Loucy (cell line): Measurements from ENCODE around the gene CD4.

ENCODE experiments used
- H2AFZ ChIP-seq: fragments of 200-600 bp; sonication (generic); 2 replicates; pipeline ENCODE4 v1.6.0; 2016; ENCODE audit warnings: antibody characterized with exemption, mild to moderate bottlenecking, low read length, moderate library complexity
- H3F3A ChIP-seq: fragments of 200-600 bp; 2 replicates; pipeline ENCODE4 v1.6.0; 2016; ENCODE audit warnings: antibody characterized with exemption, low read depth, mild to moderate bottlenecking
- H3K27me3 ChIP-seq: fragments of 200-600 bp; sonication (generic); 2 replicates; pipeline ENCODE4 v1.6.1; 2014; ENCODE audit warnings: low read length, mild to moderate bottlenecking; ENCODE audit not compliant: insufficient read depth, poor library complexity, severe bottlenecking
- H3K36me3 ChIP-seq: fragments of 200-600 bp; sonication (generic); 2 replicates; pipeline ENCODE4 v1.6.1; 2016; ENCODE audit warnings: low read length; ENCODE audit not compliant: insufficient read depth
- H3K4me1 ChIP-seq: fragments of 200-600 bp; sonication (generic); 2 replicates; pipeline ENCODE4 v1.5.1; 2014; ENCODE audit warnings: low read length, mild to moderate bottlenecking; ENCODE audit not compliant: insufficient read depth, poor library complexity, severe bottlenecking
- H3K4me2 ChIP-seq: fragments of 200-600 bp; sonication (generic); 2 replicates; pipeline ENCODE4 v1.6.0; 2014; ENCODE audit warnings: antibody characterized with exemption, low read length, low read depth, mild to moderate bottlenecking; ENCODE audit not compliant: poor library complexity, severe bottlenecking
- H3K4me3 ChIP-seq: fragments of 200-600 bp; sonication (generic); 2 replicates; pipeline ENCODE4 v1.5.1; 2014; ENCODE audit warnings: low read length, mild to moderate bottlenecking, mixed read lengths; ENCODE audit not compliant: poor library complexity, severe bottlenecking
- H3K79me2 ChIP-seq: fragments of 200-600 bp; sonication (generic); 2 replicates; pipeline ENCODE4 v1.6.1; 2014; ENCODE audit warnings: low read length; ENCODE audit not compliant: insufficient read depth
- H3K9ac ChIP-seq: fragments of 200-600 bp; sonication (generic); 2 replicates; pipeline ENCODE4 v1.6.0; 2014; ENCODE audit warnings: mild to moderate bottlenecking, low read depth, low read length, moderate library complexity; ENCODE audit not compliant: poor library complexity, severe bottlenecking
- H3K9me2 ChIP-seq: fragments of 200-600 bp; sonication (generic); replicated peaks from 2 replicates; pipeline ENCODE4 v1.6.1; 2016; ENCODE audit warnings: low read depth, low read length, mixed read lengths
- H3K9me3 ChIP-seq: fragments of 200-600 bp; sonication (generic); 2 replicates; pipeline ENCODE4 v1.6.1; 2014; ENCODE audit warnings: mild to moderate bottlenecking, antibody characterized with exemption, low read length, low read depth; ENCODE audit not compliant: insufficient read depth
- H4K20me1 ChIP-seq: fragments of 200-600 bp; sonication (generic); 2 replicates; pipeline ENCODE4 v1.6.0; 2014; ENCODE audit warnings: antibody characterized with exemption, low read length, mild to moderate bottlenecking; ENCODE audit not compliant: insufficient read depth, poor library complexity, severe bottlenecking
- CTCF ChIP-seq: fragments of 200-600 bp; sonication (generic); conservative IDR thresholded peaks from 2 replicates; pipeline ENCODE4 v1.5.1; 2014; ENCODE audit warnings: mild to moderate bottlenecking, antibody characterized with exemption, low read length
- EZH2phosphoT487 ChIP-seq: fragments of 200-600 bp; IDR thresholded peaks from 2 replicates; pipeline ENCODE4 v1.6.1; 2018; ENCODE audit warnings: antibody characterized with exemption, mild to moderate bottlenecking, moderate library complexity, borderline replicate concordance

The CD4 gene

DNA sequence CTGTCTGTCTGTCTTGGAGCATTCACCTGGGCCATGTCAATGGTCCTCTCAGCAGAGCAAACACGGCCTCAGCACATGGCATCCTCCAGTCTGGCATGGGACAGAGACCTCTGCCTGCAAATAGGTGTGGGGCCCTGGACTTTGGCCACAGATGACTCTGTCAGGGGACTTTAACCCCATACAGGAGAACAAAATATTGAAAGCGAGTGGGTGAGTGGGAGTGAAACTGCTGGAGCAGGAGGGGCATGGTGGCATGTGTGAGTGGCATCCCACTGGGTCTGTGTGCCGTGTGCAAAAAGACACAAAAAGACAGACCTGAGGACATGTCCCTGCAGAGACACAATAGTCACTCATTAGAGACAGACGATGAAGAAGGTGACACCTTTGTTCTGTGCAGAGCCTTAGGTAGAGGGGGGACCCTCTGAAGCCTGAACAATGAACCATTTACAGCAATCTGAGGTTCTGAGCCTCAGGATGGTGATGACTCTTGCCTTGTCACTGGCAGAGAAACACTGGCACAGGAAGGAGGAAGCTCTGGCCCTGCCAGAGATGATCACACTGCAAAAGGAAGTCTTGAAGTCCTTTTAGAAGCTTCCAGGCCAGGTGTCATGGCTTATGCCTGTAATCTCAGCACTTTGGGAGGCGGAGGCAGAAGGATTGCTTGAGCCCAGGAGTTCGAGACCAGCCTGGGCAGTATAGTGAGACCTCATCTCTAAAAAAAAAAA is 9.5 kb upstream of the CD4 start:
- H3K4me1 ChIP-seq = peaks cover 4% of the 10 kb centered on the region
- no peak overlapping the region for H3K4me2 ChIP-seq
- no peaks in the 10 kb centered on the region for H3K9me2 ChIP-seq
- no peaks in the 10 kb centered on the region for H3K79me2 ChIP-seq
- no peak overlapping the region for H3K9ac ChIP-seq
- no peaks in the 10 kb centered on the region for H3K9me3 ChIP-seq
- H3K4me3 ChIP-seq = no peak overlapping the region
- H2AFZ ChIP-seq = no peak overlapping the region
- no peaks in the 10 kb centered on the region for H3K27me3 ChIP-seq
- H4K20me1 ChIP-seq = no peaks in the 10 kb centered on the region
- H3K36me3 ChIP-seq = no peaks in the 10 kb centered on the region
- no peaks in the 10 kb centered on the region for H3F3A ChIP-seq
- TF ChIP-seq EZH2phosphoT487 = no peak
- no peak for TF ChIP-seq CTCF

DNA sequence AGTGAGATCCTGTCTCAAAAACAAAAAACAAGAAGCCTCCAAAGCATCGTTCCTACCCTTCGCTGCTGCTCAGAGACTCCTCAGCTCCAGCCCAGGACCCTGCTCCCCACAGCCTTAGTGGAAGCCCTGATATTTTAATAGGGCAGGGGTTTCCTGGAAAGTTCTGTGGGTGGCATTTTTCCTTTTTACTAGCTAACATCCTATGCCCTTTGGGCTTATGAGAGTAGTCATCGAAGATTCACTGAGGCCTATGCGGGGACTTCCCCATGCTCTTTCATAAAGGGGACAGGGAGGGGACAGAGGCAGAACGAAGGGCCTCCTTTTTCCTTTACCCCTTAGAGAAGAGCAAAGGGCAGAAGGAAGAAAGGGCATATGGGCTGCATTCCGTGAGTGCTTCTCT is 8.8 kb upstream of the CD4 start:
- H3K9ac ChIP-seq = no peak overlapping the region
- no peak overlapping the region for H3K4me3 ChIP-seq
- H3K36me3 ChIP-seq = no peaks in the 10 kb centered on the region
- no peaks in the 10 kb centered on the region for H3K79me2 ChIP-seq
- H4K20me1 ChIP-seq = no peaks in the 10 kb centered on the region
- no peaks in the 10 kb centered on the region for H3F3A ChIP-seq
- peaks cover 4% of the 10 kb centered on the region for H3K4me1 ChIP-seq
- no peak for TF ChIP-seq EZH2phosphoT487
- no peak for TF ChIP-seq CTCF
- H2AFZ ChIP-seq = no peak overlapping the region
- H3K27me3 ChIP-seq = no peaks in the 10 kb centered on the region
- H3K9me2 ChIP-seq = no peaks in the 10 kb centered on the region
- H3K4me2 ChIP-seq = no peak overlapping the region
- no peaks in the 10 kb centered on the region for H3K9me3 ChIP-seq

DNA sequence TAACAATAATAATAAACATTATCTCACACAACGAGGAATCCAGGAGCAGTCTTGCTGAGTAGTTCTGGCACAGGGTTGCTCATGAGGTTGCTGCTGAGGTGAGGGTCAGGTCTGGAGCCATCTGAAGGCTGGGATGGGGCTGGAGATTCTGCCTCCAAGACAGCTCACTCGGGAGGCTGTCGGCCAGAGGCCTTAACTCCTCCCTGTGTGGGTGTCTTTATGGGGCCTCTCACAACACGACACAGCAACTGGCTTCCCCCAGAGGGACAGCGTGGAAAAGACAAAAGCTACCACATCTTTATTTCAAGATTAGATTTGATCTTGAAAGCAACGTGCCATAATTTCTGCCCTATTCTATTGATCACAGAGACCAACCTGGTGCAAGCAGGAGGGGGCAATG is 7.2 kb upstream of the CD4 start:
- Histone ChIP-seq H3F3A (no peaks in the 10 kb centered on the region), H3K27me3 (no peaks in the 10 kb centered on the region), H2AFZ (no peak overlapping the region), H3K4me3 (no peak overlapping the region), H3K9me2 (no peaks in the 10 kb centered on the region), H3K79me2 (no peaks in the 10 kb centered on the region), H3K4me2 (no peak overlapping the region), H3K4me1 (peaks cover 13% of the 10 kb centered on the region), H3K36me3 (no peaks in the 10 kb centered on the region), H3K9me3 (no peaks in the 10 kb centered on the region), H3K9ac (no peak overlapping the region), H4K20me1 (no peaks in the 10 kb centered on the region)
- TF ChIP-seq EZH2phosphoT487 (no peak), CTCF (no peak)
